GM18505 (cell line): ENCODE data around the gene C9orf85.

ENCODE experiments used
- ATAC-seq: cut with Tn5 transposase; IDR thresholded peaks from one replicate; pipeline ENCODE4 v1.9.1; 2021; ENCODE audit not compliant: unreplicated experiment
- POLR2A ChIP-seq: IDR thresholded peaks from 4 replicates; pipeline ENCODE4 v1.6.1; 2011; ENCODE audit warnings: borderline replicate concordance; ENCODE audit not compliant: insufficient read depth, insufficient read length; ENCODE audit errors: extremely low read depth

Gene C9orf85, protein sequence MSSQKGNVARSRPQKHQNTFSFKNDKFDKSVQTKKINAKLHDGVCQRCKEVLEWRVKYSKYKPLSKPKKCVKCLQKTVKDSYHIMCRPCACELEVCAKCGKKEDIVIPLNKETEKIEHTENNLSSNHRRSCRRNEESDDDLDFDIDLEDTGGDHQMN

DNA sequence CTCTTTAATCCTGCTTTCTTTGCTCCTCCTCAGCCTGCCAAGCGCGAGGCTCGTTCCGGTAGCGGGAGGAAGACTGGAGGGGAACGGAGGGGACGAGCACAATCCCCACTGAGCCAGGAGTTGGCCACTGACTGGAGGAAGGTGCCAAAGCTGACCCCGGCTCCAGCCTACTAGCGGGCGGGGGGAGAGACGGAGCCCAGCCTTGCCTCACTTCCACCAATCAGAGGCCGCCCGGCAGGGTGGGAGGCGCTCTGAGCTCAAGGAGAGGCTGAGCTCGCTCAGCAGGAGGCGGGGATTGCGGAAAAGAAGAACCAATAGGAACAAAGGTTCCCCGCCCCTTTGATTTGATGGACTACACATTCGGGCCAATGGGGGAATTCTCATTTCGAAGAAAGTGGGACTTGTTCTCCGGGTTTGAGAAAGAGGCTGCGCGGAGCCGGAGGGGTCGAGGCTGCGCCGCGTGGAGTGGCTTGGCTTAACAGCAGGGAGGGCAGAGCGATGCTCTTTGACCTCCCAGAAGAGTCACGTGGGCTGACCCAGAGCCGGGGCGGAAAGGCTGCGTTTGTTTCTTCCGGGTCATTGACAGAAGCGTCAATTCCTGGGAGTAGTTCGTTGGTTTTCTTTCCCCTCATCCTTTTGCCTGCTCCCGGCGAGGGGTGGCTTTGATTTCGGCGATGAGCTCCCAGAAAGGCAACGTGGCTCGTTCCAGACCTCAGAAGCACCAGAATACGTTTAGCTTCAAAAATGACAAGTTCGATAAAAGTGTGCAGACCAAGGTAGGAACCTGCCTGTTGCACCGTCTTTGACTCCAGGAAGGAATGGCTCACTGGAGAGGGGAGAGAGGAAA lies at the start of gene C9orf85, which contains the start of gene ABHD17B:
TSS of gene C9orf85 (plus strand) at position 579 of the 847 bp plus-strand sequence. CDS start at position 675, 96 bp downstream.
TSS of gene ABHD17B (minus strand) at position 133 of the 847 bp plus-strand sequence. CDS start 36,113 bp downstream, outside the sequence.
- ATAC-seq: peak; percentile 92
- TF ChIP-seq POLR2A: peak; percentile 98

DNA sequence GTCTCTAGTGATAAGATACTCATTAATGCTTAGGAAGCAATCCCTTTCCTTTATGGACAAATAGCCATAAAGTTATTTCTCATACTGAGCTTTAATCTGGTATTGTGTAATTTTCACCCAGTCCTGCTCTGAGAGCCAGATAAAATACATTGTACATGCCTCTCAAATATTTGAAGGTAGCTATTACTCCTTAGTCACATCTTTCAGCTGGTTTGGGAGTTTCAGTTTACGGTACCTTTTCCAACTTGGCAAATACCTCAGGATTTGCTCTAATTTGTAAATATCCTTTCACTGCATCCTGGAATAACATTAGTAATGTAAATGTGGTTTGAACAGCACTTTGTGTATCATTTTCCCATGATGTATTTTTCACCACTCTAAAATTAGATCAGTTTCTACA lies 47.8 kb upstream of the C9orf85 start:
- ATAC-seq: no peak
- no peak for TF ChIP-seq POLR2A

DNA sequence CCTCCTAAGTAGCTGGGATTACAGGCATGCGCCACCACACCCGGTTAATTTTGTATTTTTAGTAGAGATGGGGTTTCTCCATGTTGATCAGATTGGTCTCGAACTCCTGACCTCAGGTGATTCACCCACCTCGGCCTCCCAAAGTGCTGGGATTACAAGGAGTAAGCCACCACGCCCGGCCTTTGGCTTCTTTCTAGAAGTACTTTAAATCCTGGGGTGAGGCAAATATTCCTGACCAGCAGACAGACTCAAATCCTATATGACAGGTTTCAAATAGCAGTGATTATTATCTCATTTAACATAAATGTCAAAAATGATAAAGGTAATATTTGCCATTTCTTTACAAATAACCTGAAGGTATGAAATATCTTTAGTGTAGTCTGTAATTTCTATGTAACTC lies 36.1 kb upstream of the C9orf85 start:
- no peak for TF ChIP-seq POLR2A
- no peak for ATAC-seq

DNA sequence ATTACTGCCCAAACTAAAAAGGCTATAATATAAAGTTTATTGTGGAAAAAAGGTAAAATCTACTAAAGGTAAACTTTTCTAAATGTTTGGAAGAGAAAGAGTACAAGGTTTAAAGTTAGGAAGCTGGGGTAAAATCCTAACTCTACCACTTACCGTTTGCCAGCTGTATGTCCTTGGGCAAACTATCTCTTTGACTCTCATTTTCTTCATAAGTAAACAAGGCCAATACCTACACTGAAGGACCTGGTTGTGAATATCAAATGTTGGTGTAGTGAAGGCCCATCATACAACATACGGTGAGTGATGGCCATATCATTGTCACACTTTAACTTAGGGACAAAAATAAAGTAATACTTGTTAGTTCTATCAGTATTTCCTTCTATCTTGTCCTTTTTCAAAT lies 35.3 kb upstream of the C9orf85 start:
- ATAC-seq: no peak
- no peak for TF ChIP-seq POLR2A

DNA sequence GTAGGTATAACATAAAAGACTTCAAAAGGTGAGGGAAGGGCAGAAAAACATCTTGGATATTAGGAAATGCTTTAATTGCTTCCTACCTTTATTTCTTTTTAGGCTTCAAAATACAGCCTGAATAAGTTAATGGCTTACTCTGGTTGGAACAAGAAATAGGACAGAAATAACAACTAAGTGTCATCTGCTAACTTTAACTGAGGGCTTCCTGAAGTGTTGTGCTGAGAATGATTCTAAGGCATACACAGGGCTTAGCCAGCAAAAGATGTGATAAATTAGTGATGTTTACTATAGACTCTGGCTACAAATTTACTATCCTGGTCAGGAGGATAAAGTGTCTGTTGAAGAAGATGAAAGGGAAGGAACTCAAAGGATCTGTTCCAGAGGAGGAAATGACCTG lies 34.6 kb upstream of the C9orf85 start:
- no peak for TF ChIP-seq POLR2A
- ATAC-seq: no peak

DNA sequence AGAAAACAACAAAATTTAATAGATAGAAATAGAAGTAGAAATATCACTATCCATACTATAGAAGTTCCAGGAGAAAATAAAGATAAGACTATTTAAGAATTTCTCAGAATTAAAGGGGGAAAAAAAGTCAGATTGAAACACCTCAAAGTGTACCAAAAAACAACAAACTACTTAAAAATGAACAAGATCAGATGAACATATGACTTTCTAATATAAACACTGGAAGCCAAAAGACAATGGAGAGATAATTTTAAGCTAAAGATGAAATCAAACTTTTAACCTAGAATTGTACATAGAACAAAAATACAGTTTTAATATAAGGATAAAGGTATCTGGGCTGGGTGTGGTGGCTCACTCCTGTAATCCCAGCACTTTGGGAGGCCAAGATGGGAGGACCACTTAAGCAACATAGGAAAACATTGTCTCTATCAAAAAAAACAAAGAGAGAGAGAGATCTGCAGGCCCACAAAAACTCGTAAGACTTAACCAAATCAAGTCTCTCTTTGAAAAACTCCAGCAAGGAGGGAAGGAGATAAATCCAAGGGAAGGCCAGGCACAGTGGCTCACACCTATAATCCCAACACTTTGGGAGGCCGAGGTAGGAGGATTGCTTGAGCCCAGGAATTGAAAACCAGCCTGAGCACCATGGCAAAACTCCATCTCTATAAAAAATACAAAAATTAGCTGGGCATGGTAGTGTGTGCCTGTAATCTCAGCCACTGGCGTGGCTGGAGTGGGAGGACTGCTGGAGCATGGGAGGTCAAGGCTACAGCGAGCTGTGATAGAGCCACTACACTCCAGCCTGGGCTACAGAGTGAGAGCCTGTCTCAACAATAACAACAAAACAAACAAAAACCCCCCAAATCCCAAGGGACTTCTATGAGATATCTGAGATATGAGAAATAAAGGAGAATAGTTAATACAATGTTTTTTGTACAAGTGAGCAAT lies 32.8 kb upstream of the C9orf85 start:
- no peak for TF ChIP-seq POLR2A
- no peak for ATAC-seq

DNA sequence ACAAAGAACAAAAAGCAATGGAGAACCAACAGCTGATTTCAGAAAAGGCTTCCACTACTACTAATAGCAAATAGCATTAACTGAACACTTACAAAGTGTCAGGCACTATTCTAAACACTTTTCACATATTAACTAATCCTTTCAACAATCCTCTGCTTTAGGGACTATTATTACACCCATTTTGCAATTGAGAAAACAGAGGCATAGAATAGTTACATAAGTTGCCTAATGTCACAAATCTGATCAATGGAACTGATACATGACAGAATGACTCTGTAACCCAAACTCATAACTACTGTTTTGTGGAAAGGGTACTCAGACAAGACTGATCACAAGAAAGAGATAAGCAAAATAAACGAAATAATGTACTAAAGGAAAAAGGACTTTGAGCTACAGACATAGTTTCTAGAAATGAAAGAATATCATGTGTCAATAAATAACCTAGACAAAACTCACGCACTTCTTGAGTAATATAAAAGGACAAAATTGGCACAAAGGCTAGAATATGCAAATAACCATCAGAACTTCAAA lies 31.7 kb upstream of the C9orf85 start:
- no peak for ATAC-seq
- no peak for TF ChIP-seq POLR2A

DNA sequence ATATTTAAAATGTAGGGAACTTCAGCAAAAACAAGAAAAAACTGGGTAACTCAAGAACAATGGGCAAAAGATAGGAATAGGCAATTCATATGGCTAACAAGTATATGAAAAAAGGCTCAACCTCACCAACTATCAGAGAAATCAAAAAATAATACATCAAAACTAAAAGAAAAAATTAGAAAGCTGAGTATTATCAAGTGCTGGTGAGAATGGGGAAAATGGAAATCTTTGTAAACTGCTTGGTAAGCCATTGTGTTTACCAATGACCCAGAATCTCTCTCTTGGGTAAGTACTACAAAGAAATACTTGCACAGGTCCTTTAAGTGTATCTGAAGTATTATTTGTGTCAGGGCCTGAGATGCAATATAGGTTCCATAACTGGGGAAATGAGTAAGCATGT lies 27.4 kb upstream of the C9orf85 start:
- TF ChIP-seq POLR2A: no peak
- ATAC-seq: no peak

DNA sequence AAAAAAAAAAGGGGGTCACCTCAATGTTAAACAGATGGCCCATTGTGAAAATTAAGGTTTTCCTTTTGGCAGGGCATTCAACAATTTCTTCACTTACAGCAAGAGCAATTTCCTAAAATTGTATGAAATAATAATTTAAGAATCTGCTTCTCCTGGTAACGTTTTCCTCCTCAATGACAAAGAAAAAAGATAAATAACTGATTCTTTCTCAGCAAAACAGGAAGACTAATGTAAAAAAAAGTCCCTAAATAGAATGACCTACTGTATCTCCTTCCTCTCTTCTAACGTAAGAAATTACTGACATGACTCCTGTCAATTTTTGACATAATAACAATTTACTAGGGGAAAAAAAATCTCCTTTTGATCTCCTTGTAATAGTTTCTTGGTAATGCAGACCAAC lies 26.0 kb upstream of the C9orf85 start:
- no peak for TF ChIP-seq POLR2A
- ATAC-seq: no peak

DNA sequence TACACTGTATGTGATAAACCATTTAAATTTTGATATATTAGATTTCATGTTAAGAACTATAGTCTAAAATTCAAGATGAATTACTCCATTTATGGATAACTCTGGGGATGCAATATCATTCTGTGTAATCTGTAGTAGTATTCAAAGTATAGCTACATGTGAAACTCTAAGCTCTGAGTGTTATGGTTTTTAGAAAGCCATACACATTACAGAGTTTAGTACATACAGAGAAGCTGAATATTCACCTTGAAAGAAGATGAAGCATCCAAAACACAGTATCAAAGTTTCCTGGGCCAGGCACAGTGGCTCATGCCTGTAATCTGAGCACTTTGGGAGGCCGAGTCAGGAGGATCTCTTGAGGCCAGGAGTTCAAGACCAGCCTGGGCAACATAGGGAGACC lies 25.4 kb upstream of the C9orf85 start:
- TF ChIP-seq POLR2A: no peak
- ATAC-seq: no peak

DNA sequence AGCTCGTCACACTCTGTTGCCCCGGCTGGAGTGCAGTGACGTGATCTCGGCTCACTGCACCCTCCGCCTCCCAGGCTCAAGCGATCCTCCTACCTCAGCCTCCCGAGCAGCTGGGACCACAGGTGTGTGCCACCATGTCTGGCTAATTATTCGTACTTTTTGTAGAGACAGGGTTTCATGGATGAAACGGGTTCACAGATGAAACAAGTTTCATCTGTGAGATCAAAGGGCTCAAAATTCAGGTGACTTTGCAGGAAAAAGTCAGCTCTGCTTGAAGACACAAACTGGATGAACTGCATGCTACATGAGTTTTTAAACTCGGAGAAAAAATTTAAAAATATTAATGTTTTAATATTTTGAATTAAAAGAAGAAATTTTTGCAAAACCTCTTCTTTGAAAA lies 24.9 kb upstream of the C9orf85 start:
- no peak for TF ChIP-seq POLR2A
- ATAC-seq: no peak

DNA sequence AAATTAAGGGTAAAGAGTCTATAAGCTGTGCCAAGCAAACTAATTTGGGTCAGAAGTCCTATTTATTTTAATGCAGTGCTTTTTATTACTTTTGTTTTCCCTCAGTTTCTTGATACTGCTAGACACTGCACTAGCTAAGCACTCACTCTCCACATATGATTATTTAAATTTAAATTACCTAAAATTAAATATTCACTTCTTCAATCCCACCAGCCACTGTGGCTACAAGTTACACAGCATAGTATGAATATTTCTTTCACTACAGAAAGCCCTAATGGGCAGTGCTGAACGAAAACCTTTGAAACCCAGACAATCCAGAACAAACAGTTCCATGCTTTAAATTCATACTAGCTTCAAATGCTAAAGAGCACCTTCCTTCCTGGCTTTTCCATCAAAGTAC lies 24.1 kb upstream of the C9orf85 start:
- TF ChIP-seq POLR2A: no peak
- no peak for ATAC-seq
